Dermis microvascular lymphatic vessel endothelial cell (primary cell): Measurements from ENCODE around the gene FAM209A. TPM values are rescaled to one million over a fixed set of nuclear protein-coding genes. Genes with fewer than 3 reads are reported as not detected.
"Not testable (repeated sequence)": the region's sequence is repeated elsewhere in the genome, so short reads cannot be mapped to it uniquely, and the experiment has no call there.

Experiments used
- DNase-seq, 2 donors: peaks; one replicate each; pipeline versions ENCODE4 v3.0.0 to v3.0.0-alpha.2; 2010; ENCODE audit warnings: low read depth in 2 of 2
- total RNA-seq: library from RNA; depleted of rRNA; stranded (reverse); fragments of >200 nt; gene quantifications from 2 replicates; pipeline ENCODE4 v1.2.1, GENCODE V29; 2014

The FAM209A gene
- total RNA-seq, 1 donor from 2014 or later = 0.13 TPM

DNA sequence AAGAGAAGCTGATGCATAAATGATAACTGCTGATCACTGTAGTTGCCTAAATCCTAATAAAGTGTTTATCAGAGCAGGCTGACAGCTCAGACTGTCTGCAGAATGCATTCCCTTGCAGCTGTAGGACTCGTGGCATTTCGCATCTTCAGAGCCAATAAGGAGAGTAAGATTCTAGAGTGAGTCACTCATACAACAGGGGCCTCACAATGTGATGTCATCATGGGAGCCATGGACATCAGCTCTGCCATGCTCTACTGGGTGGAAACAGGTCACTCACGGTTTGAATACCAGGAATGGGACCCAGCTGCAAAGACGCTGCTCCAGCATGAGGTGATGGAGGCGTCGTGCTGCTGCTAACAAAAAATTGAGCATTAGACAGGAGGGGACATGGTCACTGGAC lies 15.9 kb downstream of the FAM209A start:
- no peak for DNase-seq

DNA sequence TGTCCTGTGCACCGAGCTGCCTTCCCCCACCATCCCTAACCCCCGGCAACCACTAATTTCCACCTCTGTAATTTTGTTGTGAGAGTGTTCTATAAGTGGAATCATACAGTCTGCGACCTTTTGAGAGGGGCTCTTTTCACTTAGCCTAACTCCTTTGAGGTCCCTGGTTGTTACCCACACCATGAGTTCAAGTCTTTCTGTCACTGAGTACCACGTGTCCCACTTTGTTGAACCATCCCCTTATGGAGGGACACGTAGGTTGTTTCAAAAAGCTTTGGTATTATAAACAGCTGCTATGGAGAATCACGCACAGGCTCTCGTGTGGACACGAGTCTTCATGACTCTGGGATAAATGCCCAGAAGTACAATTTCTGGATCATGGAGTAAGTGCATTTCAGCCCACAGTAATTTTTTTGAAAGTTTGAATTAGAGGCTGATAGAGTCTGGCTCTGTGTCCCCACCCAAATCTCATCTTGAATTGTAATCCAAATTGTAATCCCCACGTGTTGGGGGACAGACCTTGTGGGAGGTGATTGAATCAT lies 18.0 kb downstream of the FAM209A start:
- no peak for DNase-seq

DNA sequence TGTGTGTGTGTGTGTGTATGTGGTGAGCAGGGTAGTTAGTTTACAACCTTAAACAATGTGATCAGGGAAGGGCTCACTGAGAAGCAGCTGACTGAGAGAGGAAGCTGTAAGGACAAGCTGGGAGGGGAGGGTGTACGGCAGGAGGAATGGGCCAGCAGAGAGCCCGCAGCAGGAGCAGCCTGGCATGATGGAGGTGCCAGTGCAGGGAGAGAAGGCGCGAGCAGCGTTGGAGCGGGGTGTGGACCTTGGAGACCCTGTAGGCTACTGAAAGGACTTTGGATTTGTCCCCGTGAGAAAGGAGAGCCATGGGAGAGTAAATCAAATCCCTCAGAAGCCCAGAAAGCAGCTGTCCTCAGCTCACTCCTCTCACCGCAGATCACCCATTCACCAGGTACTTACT lies 27.0 kb downstream of the FAM209A start:
- no peak for DNase-seq

DNA sequence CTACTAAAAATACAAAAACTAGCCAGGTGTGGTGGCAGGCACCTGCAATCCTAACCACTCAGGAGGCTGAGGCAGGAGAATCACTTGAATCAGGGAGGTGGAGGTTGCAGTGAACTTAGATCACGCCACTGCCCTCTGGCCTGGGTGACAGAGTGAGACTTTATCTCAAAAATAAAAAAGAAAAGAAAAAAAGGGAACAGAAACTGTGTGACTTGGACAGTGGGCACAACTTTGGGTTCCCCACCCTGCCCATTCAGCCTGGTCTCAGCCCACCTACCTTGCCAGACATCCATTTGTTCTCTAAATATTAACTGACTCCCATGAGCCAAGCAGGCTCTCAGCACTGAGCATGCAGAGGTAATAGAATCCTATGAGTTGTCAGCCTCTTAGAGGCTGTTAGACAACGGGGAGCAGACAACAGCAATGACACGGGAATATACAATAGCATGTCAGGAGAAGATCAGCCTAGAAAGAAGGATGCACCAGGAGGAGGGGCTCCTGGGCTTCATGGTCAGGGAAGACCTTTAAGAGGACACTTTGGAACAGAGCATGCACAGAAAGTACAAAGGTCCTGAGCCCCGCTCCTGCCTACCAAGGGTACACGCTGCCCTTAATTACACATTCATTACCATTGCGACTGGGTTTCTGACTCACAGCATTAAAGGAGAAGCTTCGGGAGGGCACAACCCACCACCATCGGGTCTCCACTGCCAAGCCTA lies 28.5 kb downstream of the FAM209A start:
- DNase-seq = no peak

DNA sequence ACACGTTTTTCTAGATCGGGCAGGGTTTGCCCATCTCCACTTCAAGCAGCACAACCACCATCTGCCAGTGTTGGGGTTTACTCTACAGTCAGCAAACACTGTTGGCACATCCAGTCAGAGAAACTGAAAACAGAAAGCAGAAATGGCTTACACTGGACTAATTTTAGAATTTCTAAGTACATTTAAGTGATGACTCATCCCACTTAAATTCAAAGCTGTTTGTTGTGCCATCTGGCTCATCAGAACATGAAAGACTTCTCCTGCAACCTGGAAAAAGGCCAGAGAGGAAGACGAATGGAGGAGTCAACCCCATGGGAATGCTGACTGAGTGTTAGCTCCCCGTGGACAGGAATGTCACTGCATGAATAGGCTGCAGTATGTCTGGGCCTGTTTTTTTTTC lies 30.3 kb downstream of the FAM209A start:
- DNase-seq = peak; percentile 67 to 91

DNA sequence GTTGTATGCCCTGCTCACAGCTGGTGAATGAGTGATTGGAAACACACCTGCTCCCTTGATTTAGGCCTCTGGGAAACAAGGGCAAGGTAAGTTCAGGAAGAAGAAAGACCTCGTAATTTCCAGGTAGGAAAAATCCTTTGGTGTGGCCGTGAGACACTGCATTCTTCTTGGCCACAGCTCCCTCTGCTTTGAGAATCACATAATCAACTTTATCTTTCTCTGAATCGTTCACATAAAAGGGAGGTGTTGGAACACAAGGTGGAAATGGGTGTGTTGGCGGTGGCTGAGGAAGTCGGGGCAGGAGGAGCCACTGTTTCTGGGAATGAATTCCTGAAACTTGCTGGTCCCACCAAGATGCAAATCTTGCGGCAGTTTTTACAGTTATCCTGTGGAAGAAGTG lies 34.4 kb downstream of the FAM209A start:
- DNase-seq = no peak

DNA sequence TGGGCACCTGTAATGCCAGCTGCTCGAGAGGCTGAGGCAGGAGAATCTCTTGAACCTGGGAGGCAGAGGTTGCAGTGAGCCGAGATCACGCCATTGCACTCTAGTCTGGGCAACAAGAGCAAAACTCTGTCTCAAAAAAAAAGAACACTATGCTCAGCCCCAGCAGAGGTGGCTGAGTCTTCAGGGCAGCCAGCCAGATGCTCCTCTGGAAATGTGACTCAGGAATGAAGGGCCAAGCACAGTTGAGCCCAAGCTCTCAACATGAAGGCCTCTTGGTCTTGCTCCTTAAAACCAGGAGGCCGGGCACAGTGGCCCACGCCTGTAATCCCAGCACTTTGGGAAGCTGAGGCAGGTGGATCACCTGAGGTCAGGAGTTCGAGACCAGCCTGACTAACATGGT lies 40.0 kb downstream of the FAM209A start:
- not testable (repeated sequence) for DNase-seq

DNA sequence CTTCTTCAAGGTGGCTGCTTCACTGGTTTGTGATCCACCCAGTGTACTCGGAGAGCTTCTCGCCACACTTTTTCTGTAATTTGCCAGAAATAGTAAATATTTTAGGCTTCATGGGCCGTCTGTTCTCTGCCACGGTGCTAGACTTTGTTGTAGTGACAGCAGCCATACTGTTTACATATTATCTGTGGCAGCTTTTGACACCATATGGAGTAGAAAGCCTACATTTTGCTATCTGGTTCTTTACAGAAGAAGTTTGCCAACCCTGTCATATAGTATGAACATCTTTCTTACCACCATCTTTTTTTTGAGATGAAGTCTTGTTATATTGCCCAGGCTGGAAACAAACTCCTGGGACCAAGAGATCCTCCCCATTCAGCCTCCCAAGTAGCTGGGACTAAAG lies 41.0 kb downstream of the FAM209A start:
- no peak for DNase-seq

DNA sequence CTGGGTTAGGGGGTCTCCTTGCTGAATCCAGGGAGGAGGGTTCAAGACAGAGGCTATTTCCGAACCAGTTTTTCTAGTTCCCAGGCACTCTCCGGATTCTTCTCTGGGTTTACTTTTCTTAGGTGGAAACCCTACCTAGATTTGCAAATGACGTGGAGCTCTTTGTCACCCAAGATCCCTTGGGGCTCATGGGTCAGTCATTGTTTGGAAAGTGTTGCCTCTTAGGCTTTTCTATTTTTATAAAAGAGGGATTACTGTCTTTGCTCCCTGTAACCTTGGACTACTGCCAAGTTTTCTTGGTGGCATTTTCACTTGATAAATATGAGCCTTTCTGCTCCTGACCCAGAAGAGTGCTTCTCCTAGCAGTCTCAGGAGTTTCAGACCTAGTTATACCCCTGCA lies 42.1 kb downstream of the FAM209A start:
- DNase-seq = no peak

DNA sequence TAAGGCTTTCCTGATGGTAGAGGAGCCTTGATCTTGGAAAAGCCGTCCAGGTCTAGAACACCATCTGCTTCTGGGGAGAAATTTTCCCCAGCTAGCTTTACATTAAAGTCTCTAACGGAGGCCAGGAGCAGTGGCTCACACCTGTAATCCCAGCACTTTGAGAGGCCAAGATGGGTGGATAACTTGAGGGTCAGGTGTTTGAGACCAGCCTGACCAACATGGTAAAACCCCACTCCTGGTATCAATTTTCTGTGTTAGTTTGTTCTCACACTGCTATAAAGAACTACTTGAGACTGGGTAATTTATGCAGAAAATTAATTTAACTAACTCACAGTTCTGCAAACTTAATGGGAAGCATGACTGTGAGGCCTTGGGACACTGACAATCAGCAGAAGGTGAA lies 46.3 kb downstream of the FAM209A start:
- DNase-seq = no peak

DNA sequence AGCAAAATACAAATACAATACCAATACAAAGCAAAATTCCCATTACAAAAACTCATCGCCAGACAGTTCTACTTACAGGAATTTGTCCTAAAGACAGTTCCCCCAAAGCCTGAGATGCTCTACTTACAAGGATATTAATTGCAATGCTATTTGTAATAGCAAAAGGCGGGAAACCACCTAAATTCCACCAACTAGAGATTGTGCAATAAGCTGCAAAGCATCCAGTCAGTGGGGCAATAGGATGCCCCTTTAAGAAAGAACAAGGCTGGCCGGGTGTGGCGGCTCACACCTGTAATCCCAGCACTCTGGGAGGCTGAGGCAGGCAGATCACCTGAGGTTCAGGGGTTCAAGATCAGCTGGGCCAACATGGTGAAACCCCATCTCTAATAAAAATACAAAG lies 47.6 kb downstream of the FAM209A start:
- no peak for DNase-seq

DNA sequence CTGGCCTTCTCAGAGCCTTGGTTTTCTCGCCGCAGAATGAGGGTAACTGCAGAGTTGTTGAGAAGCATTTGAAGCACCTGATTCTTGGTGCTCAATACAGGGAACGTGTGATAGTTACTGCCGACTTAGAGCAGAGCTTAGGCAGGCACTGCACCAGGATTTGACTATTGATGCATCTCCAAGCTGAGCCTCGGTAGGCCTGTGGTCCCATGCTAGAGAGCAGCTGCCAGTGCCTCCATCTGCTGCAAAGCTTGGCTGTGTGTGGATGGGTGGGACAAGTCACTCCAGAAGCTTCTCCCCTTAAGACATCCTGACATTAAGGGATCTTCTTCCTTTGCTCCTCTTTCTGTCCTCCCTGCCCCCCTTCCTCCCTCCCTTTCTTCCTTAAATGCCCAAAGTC lies 49.4 kb downstream of the FAM209A start:
- no peak for DNase-seq

DNA sequence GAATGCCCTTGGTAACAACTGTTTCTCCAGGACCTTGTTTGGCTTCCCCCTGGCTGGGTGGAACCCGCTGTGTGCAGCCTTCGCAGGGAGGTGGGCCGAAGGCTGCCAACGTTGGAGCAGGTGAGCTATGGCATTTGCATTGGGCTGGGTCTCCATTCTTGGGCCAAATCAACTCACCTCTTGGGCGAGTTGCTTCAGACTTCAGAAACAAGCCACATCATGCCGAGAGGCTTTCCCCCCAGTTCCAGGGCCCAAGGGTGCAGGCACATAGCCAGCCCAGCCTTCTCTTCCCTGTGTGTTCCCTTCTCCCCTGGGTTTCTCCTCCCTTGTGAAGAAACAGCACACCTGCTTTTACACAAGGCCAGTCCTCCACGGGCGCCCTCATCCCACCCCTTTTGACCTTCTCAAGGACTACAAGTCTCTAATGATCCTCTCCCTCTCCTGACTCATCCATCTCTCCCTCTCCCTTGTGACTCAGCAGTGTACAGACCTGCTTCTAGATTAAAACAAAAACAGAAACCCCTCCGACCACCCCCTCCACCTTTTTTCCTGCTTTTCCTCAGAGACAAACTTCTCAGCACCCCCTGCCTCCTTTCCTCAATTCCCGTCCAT lies 50.1 kb downstream of the FAM209A start:
- no peak for DNase-seq

DNA sequence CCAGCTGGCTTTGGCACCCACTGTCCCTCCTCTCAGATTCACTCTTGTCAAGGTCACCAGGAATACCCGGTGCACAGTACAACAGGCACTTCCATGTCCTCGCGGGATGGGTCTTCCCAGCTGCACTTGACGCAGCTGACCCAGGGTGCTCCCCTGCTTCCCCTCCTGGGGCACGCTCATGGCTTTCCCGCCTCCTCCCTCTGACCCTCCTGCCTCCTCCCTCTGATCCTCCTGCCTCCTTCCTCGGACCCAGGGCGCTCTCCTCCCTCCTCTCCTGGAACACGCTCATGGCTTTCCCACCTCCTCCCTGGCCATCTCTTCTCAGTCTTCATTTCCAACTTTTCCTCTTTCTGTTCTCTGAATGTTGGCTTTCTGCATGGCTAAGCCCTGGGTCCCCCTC lies 50.6 kb downstream of the FAM209A start:
- no peak for DNase-seq

Other genes starting within 250 kb of the FAM209A start
- gene FAM210B, start 165.8 kb upstream of the FAM209A start, total RNA-seq = 24.1 and 29.6 TPM in 2 replicates
- gene AURKA, start 132.5 kb upstream of the FAM209A start, total RNA-seq = 9.7 and 27.5 TPM in 2 replicates
- gene CSTF1, start 132.1 kb upstream of the FAM209A start, total RNA-seq = 22.6 and 35.3 TPM in 2 replicates
- gene CASS4, start 112.5 kb upstream of the FAM209A start, total RNA-seq = under 0.01 and 0.13 TPM in 2 replicates
- 78.4 and 81.7 TPM in 2 replicates for gene RTF2, start 56.1 kb upstream of the FAM209A start, total RNA-seq
- 0.13 TPM in 1 of 2 replicates, not detected in the other for gene FAM209B, start 8.5 kb downstream of the FAM209A start, total RNA-seq
- not detected in 2 replicates for gene TFAP2C, start 104.6 kb downstream of the FAM209A start, total RNA-seq